ENCODE results near the gene SUCNR1.

The SUCNR1 gene

DNA sequence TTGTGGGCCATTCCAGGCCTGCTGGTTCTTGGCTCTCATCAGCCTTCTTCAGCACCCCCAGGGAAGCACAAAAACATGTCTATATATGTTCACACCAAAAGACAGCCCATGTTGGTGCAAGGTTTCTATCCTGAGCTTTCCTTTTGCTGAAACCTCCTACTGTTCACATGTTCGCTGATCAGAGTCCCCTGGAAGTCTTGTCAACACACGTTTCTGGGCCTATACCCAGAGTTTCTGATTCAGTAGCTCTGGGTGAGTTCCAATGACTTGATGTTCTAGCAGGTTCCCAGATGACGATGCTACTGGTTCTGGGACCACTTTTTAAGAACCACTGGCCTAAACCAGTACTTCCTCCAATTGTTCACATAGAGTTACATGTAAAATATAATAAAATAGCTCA lies 46.0 kb downstream of the SUCNR1 start:
- Histone ChIP-seq H2AFZ (ENCODE audit: low read depth, low read length) (no peak overlapping the region), H3K9ac (ENCODE audit: low read length) (no peak overlapping the region), H3K4me1 (ENCODE audit: control insufficient read depth, insufficient read depth, low read depth, low read length) (peaks cover 1% of the 10 kb centered on the region), H2AK5ac (ENCODE audit: low read length, severe bottlenecking) (peak overlapping the region; percentile 78), H4K91ac (ENCODE audit: low read length) (peak overlapping the region; percentile 7), H2BK15ac (ENCODE audit: low read depth, poor library complexity, severe bottlenecking) (no peak overlapping the region), H2BK12ac (ENCODE audit: low read length in 2 of 2) (peak overlapping the region; percentile 83 to 91), H3K27ac (ENCODE audit: low read length, poor library complexity, severe bottlenecking) (no peak overlapping the region), H4K8ac (ENCODE audit: low read length) (no peak overlapping the region), H2BK5ac (ENCODE audit: low read depth, low read length, poor library complexity, severe bottlenecking) (no peak overlapping the region), H3K18ac (ENCODE audit: low read depth in 1 of 2, low read length in 2 of 2) (no peak overlapping the region), H3K14ac (ENCODE audit: low read length in 2 of 2) (peak overlapping the region in 1 of 2 experiments; percentile 62), H3K9me3 (ENCODE audit: control insufficient read depth, low read length) (no peaks in the 10 kb centered on the region), H3K79me1 (replicated peaks; ENCODE audit: low read length, poor library complexity, severe bottlenecking) (no peaks in the 10 kb centered on the region), H3K27me3 (ENCODE audit: control insufficient read depth in 1 of 2, insufficient read depth in 1 of 2, low read length in 2 of 2) (no peaks in the 10 kb centered on the region), H3K36me3 (ENCODE audit: control insufficient read depth in 1 of 2, insufficient read depth in 2 of 2, low read depth in 1 of 2, low read length in 2 of 2) (no peaks in the 10 kb centered on the region), H3K4ac (ENCODE audit: low read depth in 1 of 2, low read length in 2 of 2) (peak overlapping the region in 1 of 2 experiments; percentile 59), H3K4me3 (ENCODE audit: insufficient read depth in 1 of 2, low read depth in 1 of 2, low read length in 2 of 2) (no peak overlapping the region), H3K23ac (ENCODE audit: low read length in 2 of 2) (no peak overlapping the region), H3K4me2 (ENCODE audit: low read length, poor library complexity, severe bottlenecking) (no peak overlapping the region), H2BK120ac (ENCODE audit: low read depth, low read length) (peak overlapping the region; percentile 4)
- WGBS = 96% methylated on average over 3 of the region's 3 CpGs
- no peak for DNase-seq

DNA sequence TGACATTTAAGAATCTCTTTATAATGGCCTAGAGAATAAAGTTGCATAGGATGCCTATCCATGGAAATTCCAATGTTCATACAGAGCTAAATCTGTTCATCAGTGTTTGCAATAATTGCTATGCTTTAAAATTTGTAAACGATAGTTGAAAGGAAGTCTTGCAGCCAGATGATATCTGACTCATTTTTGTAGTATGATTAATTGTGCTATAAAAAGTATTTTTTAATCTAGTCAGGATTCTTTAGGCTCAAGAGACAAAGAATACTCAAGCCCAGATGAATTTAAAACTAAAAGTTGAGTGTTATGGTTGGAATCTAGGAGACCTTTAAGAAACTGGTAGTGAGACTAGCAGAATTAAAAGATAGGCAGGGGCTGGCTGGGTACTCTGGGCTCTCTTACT lies 50.5 kb downstream of the SUCNR1 start:
- no peak overlapping the region for H2BK15ac ChIP-seq (ENCODE audit: low read depth, poor library complexity, severe bottlenecking)
- peaks cover 4% of the 10 kb centered on the region for H3K4me1 ChIP-seq (ENCODE audit: control insufficient read depth, insufficient read depth, low read depth, low read length)
- peak overlapping the region; percentile 29 for H3K9ac ChIP-seq (ENCODE audit: low read length)
- no peak overlapping the region for H3K4me3 ChIP-seq (ENCODE audit: insufficient read depth in 1 of 2, low read depth in 1 of 2, low read length in 2 of 2)
- H2AFZ ChIP-seq (ENCODE audit: low read depth, low read length) = no peak overlapping the region
- H2BK120ac ChIP-seq (ENCODE audit: low read depth, low read length) = no peak overlapping the region
- H3K18ac ChIP-seq (ENCODE audit: low read depth in 1 of 2, low read length in 2 of 2) = no peak overlapping the region
- H4K91ac ChIP-seq (ENCODE audit: low read length) = no peak overlapping the region
- no peaks in the 10 kb centered on the region for H3K36me3 ChIP-seq (ENCODE audit: control insufficient read depth in 1 of 2, insufficient read depth in 2 of 2, low read depth in 1 of 2, low read length in 2 of 2)
- no peak overlapping the region for H4K8ac ChIP-seq (ENCODE audit: low read length)
- H2BK5ac ChIP-seq (ENCODE audit: low read depth, low read length, poor library complexity, severe bottlenecking) = no peak overlapping the region
- H3K27ac ChIP-seq (ENCODE audit: low read length, poor library complexity, severe bottlenecking) = no peak overlapping the region
- H3K9me3 ChIP-seq (ENCODE audit: control insufficient read depth, low read length) = no peaks in the 10 kb centered on the region
- H3K14ac ChIP-seq (ENCODE audit: low read length in 2 of 2) = no peak overlapping the region
- H2AK5ac ChIP-seq (ENCODE audit: low read length, severe bottlenecking) = no peak overlapping the region
- H2BK12ac ChIP-seq (ENCODE audit: low read length in 2 of 2) = no peak overlapping the region
- no peaks in the 10 kb centered on the region for H3K27me3 ChIP-seq (ENCODE audit: control insufficient read depth in 1 of 2, insufficient read depth in 1 of 2, low read length in 2 of 2)
- no peak overlapping the region for H3K4ac ChIP-seq (ENCODE audit: low read depth in 1 of 2, low read length in 2 of 2)
- no peak for DNase-seq
- no peak overlapping the region for H3K23ac ChIP-seq (ENCODE audit: low read length in 2 of 2)
- 33% methylated on average over 1 of the region's 1 CpG for WGBS
- H3K4me2 ChIP-seq (ENCODE audit: low read length, poor library complexity, severe bottlenecking) = no peak overlapping the region
- no peaks in the 10 kb centered on the region for H3K79me1 ChIP-seq (replicated peaks; ENCODE audit: low read length, poor library complexity, severe bottlenecking)

DNA sequence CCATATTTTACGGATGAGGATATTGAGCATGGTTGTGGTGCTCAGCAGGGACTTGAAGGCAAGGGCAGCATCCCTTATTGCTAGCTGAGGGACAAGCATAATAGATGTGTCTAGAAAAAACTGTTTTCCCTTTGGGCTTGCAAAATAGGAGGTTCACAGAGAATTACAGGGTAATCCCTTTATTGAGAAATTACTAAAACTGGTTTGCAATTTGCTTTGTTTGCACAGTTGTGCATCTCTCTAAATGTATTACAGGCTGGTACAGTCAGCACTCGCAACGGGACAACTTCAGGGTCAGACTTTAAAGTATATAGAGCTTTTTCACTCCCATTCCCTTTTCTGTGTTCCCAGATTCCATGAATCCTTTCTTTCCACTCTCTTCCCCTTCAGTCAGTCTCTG lies 51.3 kb downstream of the SUCNR1 start:
- no peaks in the 10 kb centered on the region for H3K79me1 ChIP-seq (replicated peaks; ENCODE audit: low read length, poor library complexity, severe bottlenecking)
- H2BK15ac ChIP-seq (ENCODE audit: low read depth, poor library complexity, severe bottlenecking) = no peak overlapping the region
- H2BK12ac ChIP-seq (ENCODE audit: low read length in 2 of 2) = no peak overlapping the region
- H3K14ac ChIP-seq (ENCODE audit: low read length in 2 of 2) = no peak overlapping the region
- H4K8ac ChIP-seq (ENCODE audit: low read length) = no peak overlapping the region
- no peak overlapping the region for H2BK120ac ChIP-seq (ENCODE audit: low read depth, low read length)
- no peak overlapping the region for H4K91ac ChIP-seq (ENCODE audit: low read length)
- H3K4me2 ChIP-seq (ENCODE audit: low read length, poor library complexity, severe bottlenecking) = no peak overlapping the region
- 100% methylated on average over 3 of the region's 3 CpGs for WGBS
- no peaks in the 10 kb centered on the region for H3K27me3 ChIP-seq (ENCODE audit: control insufficient read depth in 1 of 2, insufficient read depth in 1 of 2, low read length in 2 of 2)
- no peak overlapping the region for H2BK5ac ChIP-seq (ENCODE audit: low read depth, low read length, poor library complexity, severe bottlenecking)
- H3K9ac ChIP-seq (ENCODE audit: low read length) = no peak overlapping the region
- H3K4me1 ChIP-seq (ENCODE audit: control insufficient read depth, insufficient read depth, low read depth, low read length) = peaks cover 4% of the 10 kb centered on the region
- no peak overlapping the region for H3K23ac ChIP-seq (ENCODE audit: low read length in 2 of 2)
- no peak for DNase-seq
- H3K18ac ChIP-seq (ENCODE audit: low read depth in 1 of 2, low read length in 2 of 2) = peak overlapping the region in 1 of 2 experiments; percentile 29
- H3K27ac ChIP-seq (ENCODE audit: low read length, poor library complexity, severe bottlenecking) = no peak overlapping the region
- H3K4ac ChIP-seq (ENCODE audit: low read depth in 1 of 2, low read length in 2 of 2) = peak overlapping the region in 1 of 2 experiments; percentile 56
- H3K9me3 ChIP-seq (ENCODE audit: control insufficient read depth, low read length) = no peaks in the 10 kb centered on the region
- no peak overlapping the region for H3K4me3 ChIP-seq (ENCODE audit: insufficient read depth in 1 of 2, low read depth in 1 of 2, low read length in 2 of 2)
- no peak overlapping the region for H2AK5ac ChIP-seq (ENCODE audit: low read length, severe bottlenecking)
- no peaks in the 10 kb centered on the region for H3K36me3 ChIP-seq (ENCODE audit: control insufficient read depth in 1 of 2, insufficient read depth in 2 of 2, low read depth in 1 of 2, low read length in 2 of 2)
- no peak overlapping the region for H2AFZ ChIP-seq (ENCODE audit: low read depth, low read length)

DNA sequence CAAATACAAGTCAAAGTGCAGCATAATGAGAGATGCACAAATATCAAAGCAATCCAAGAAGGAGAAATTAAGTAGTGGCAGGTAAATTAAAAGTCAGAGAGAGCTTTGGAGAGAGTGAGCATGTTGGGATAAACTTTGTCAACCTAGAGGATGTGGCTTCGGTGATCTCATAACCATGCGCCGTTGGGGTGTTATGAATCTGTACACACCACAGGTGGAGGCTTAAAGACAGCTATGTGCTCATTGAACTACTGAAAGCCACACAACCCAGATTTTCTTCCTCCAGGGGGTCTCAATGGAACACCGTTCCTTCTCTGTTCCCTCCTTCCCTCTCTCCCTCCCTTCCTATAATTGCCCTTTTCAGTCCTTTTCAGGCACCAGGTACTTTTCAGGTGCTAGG lies 52.0 kb downstream of the SUCNR1 start:
- no peak overlapping the region for H3K14ac ChIP-seq (ENCODE audit: low read length in 2 of 2)
- H3K9me3 ChIP-seq (ENCODE audit: control insufficient read depth, low read length) = no peaks in the 10 kb centered on the region
- no peak overlapping the region for H2BK5ac ChIP-seq (ENCODE audit: low read depth, low read length, poor library complexity, severe bottlenecking)
- peak overlapping the region; percentile 61 for H2BK120ac ChIP-seq (ENCODE audit: low read depth, low read length)
- H4K91ac ChIP-seq (ENCODE audit: low read length) = no peak overlapping the region
- 70% methylated on average over 4 of the region's 4 CpGs for WGBS
- H3K4me3 ChIP-seq (ENCODE audit: insufficient read depth in 1 of 2, low read depth in 1 of 2, low read length in 2 of 2) = no peak overlapping the region
- peak overlapping the region in 1 of 2 experiments; percentile 85 for H3K18ac ChIP-seq (ENCODE audit: low read depth in 1 of 2, low read length in 2 of 2)
- peak overlapping the region; percentile 63 for H3K27ac ChIP-seq (ENCODE audit: low read length, poor library complexity, severe bottlenecking)
- H3K27me3 ChIP-seq (ENCODE audit: control insufficient read depth in 1 of 2, insufficient read depth in 1 of 2, low read length in 2 of 2) = no peaks in the 10 kb centered on the region
- no peak overlapping the region for H2AFZ ChIP-seq (ENCODE audit: low read depth, low read length)
- H2BK12ac ChIP-seq (ENCODE audit: low read length in 2 of 2) = peak overlapping the region; percentile 27 to 71
- no peak overlapping the region for H4K8ac ChIP-seq (ENCODE audit: low read length)
- no peaks in the 10 kb centered on the region for H3K79me1 ChIP-seq (replicated peaks; ENCODE audit: low read length, poor library complexity, severe bottlenecking)
- H3K4me2 ChIP-seq (ENCODE audit: low read length, poor library complexity, severe bottlenecking) = no peak overlapping the region
- H3K4ac ChIP-seq (ENCODE audit: low read depth in 1 of 2, low read length in 2 of 2) = peak overlapping the region; percentile 56 to 75
- peak overlapping the region; percentile 72 for H3K9ac ChIP-seq (ENCODE audit: low read length)
- H3K23ac ChIP-seq (ENCODE audit: low read length in 2 of 2) = no peak overlapping the region
- no peaks in the 10 kb centered on the region for H3K36me3 ChIP-seq (ENCODE audit: control insufficient read depth in 1 of 2, insufficient read depth in 2 of 2, low read depth in 1 of 2, low read length in 2 of 2)
- H2BK15ac ChIP-seq (ENCODE audit: low read depth, poor library complexity, severe bottlenecking) = no peak overlapping the region
- no peak for DNase-seq
- H3K4me1 ChIP-seq (ENCODE audit: control insufficient read depth, insufficient read depth, low read depth, low read length) = peaks cover 4% of the 10 kb centered on the region
- H2AK5ac ChIP-seq (ENCODE audit: low read length, severe bottlenecking) = peak overlapping the region; percentile 93

Measured in mesenchymal stem cell (in vitro differentiated cells and primary cell).